NCI-H2029 (cell line): ENCODE data around the gene NRK.
"Not testable (repeated sequence)": the region's sequence is repeated elsewhere in the genome, so short reads cannot be mapped to it uniquely, and the experiment has no call there.

Source experiments
- DNase-seq: peaks from one replicate; lab custom pipeline; 2025; lab: John Stamatoyannopoulos, UW

Gene NRK

DNA sequence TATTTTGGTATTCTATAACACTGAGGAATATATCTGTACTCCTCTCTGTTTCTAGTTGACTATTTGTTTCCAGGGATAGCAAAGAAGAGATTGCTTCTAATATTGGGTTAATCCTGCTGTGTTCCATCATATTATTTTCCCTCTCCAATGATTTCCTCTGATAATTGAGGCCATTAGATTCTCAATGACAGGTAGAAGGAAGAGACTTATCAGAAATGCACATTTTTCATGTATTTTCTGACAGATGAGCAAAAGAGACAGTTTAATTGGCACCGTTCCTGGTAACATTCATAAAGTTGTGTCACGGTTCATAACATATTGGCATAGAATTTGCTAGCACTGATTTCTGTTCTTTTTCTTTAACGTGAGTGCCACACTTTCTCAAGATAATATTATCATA, 58.2 kb downstream of the NRK start:
- no peak for DNase-seq

DNA sequence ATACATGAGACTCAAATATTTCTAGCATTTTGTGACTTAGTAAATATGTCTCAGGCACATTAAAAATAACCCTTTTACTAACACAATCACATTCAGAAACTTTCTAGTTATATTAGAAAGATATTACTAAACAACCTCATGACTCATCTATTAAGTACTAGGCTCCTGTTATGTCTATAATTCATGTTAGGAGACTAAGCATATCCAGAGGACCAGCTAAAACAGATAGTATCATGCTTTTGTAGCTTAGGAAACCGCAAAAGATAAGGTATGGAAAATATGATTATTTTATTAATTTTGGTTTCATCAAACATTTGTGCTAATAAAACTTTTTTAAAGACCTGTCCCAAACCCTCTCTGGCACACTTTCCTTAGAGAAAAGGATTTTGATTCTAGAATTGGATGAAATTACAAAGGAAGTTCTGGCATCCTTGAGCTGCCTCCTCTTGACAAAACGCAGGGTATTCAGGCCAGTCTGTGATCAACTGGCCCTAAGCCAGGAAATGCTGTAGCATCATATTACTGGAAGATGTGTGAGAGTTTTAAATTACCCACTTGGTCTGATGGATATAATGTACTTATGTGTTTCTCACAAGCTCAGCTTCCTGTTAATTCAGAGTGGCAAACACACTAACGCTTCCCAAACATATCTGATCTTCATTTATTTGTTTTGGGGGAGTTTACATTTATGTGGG, 60.4 kb downstream of the NRK start:
- DNase-seq = peak; percentile 12

DNA sequence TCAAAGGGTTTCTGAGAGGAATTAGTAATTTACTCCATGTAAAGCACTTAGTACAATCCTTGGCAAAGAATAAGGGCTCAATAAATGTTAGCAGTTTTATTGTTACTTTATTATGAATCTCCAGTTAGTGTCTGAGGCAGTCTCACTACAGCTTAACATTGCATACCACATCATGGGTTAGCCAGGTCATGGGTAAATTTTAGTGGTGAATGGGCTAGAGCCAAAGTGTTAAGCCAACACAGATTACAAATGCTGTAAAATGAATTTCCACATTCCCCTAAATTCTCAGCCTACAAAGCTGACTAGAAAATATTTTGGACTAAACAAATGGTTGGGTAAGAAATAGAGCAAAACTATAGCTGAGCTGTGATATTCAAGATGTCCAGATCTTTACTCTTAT, 72.4 kb downstream of the NRK start:
- DNase-seq = no peak

DNA sequence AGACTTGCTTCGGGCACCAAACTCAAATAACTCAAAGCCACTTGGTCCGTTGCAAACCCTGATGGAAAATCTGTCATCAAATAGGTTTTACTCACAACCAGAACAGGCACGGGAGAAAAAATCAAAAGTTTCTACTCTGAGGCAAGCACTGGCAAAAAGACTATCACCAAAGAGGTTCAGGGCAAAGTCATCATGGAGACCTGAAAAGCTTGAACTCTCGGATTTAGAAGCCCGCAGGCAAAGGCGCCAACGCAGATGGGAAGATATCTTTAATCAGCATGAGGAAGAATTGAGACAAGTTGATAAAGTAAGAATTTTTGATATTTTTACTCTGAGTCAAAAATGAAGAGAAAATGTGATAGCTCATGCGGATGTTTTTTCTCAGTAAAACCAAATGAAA, 87.2 kb downstream of the NRK start:
- no peak for DNase-seq

DNA sequence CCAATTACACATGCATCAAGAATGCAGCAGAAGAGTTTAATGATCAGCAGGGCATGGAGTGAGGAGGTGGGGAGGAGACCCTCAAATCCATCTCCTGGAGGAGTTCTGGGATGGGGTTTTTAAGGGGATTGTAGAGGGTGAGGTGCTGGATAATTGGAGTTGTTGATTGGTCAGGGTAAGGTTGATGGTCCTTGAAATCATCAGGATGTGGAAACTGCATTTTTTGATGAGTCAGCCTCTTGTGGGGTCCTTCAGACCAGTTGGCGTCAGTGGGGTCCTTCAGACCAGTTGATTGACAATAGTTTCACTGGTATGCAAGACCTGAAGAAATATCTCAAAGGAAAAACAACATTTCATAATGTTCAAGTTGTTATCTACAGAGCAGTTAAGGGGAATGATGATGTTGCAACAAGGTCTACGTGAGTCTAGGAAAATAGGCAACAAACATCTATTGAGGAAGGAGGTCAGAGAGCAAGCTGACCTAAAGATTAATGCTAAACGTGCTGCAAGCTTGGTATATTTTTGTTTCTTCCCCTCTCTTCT, 88.3 kb downstream of the NRK start:
- no peak for DNase-seq

DNA sequence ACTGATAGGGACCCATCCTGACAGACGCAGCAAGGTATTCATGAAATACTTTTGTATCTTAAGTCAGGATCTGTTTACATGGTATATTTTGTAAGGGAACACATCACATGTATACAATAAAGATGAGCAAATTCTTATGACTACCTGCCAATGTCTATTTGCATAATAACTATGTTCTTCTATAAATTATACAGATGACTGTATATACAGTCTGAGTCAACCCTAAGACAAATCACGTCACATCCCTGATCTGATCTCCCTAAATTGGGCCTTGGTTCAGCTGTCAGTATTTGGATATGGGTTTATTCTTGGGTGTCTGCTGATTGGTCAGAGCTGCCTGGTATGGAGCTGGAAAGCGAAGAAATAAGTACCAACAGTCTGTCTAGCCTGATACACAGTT, 122.9 kb downstream of the NRK start:
- no peak for DNase-seq

DNA sequence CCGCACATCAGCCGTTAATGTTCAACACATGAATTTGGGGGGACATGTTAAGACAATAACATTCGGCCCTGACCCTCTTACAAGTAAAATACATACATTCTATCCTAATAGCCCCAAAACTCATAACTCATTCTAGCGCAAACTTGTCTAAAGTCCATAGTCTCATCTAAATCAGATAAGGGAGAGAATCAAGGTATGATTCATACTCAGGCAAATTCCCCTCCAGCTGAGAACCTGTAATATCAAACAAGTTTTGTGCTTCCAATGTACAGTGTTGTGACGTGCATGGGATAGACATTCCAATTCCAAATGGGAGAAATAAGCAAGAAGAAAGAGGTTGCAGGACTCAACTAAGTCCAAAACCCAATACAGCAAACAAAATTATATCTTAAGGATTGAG, 147.1 kb downstream of the NRK start:
- no peak for DNase-seq

DNA sequence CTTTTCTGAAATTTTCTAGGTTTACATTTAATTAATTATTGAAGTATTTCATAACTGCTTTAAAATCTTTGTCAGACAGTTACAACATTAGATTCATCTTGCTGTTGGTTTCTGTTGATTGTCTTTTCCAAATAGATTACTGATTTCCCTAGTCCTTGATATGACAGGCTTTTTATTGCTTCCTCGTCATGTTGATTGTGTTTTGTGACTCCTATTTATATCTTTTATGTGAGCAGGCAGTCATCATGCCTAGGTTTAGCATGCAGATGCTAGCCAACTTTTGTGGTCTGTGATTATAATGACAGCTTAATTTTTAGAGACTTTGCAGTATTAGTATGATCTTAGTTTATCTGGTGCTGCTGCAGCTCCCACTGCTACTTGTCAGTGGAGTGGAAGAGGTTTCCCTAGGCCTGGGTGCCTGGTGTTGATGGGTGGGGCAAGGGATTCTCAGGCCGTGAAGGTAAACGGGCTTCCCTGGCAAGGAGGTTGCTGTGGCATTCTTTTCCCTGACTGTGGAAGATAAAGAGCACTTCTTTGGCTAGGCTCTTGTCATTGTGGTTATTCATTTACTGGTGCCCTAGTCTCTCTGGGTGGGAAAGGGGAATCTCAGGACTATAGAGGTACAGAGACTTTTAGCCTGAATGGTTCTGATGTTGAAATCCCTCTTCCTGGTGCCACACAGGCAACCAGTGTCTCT, 150.5 kb downstream of the NRK start:
- no peak for DNase-seq

DNA sequence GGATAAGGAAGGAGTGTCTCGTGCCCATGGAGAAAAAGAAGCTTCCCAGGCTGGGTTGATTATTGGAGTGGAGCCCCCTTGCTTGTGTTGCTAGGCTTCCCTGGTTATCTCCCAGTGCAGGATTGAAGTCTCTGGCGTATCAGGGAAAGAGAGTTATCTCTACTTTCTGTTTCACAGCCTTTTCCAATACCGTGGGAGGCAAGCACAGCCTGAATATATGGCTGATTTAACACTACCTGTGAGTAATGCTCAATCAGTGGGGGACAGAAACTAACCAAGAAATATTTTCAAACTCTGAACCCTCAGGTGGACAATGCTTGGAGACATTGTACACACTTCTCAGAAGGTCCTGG, 151.0 kb downstream of the NRK start:
- DNase-seq = no peak

DNA sequence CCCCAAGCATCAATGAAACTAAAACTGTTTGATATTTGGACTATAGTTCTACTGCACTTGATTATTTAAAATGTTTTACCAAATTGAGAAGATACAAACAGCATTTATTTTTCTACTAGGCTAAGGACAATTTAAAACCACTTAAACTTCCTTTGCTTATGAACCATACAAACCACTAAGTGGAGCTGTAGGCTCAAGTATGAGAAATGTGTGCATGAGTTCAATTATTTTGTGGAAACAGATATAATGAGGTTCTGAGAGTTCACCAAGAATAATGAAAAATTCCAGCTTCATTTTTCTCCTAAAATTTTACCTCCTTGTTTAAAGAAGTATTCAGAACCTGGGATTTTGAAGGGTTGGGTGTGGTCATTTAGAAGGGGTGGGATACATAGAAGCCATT, 153.0 kb downstream of the NRK start:
- DNase-seq = no peak

DNA sequence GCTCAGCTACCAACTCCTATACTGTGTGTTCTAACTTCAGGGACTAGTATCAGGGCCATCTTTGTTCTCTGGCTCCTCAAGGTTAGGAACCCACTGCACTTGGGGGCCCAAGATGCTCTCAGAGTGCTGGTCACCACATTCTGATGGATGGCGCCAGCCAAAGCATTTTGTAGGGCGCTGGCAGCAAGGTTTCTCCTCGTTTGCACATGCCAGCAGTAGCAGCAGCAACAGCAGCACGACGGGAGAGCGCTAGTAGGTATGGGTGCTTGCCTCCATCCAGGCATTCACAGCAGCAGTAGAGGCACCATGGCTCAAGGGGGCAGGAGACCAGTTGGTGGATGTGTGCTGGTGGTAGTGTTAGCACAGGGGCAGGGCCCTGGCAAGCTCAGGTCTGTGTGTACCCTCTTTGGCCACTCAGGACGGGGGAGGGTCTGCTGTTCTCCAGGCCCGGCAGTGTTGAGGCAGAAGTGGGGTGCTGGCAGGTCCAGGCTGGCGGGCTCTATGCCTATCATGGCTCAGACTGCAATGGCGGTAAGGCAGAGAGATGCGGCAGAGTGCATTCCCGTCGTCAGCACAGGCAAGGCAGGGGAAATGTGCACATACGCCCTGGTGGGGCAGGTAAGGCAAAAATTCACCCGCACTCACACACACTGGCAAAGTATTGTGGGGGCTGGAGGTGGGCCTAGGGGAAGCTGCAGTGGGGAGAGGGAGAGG, 159.6 kb downstream of the NRK start:
- DNase-seq = no peak

DNA sequence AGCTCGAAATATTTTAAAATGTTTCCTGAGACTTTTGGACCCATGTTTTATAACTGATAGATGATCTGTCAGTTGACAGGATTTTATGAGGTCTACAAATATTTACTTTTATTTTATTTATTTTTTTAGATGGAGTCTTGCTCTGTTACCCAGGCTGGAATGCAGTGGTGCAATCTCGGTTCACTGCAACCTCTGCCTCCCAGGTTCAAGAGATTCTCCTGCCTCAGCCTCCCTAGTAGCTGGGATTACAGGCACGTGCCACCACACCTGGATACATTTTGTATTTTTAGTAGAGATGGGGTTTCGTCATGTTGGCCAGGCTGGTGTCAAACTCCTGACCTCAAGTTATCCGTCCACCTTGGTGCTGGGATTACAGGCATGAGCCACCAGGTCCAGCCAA, 166.1 kb downstream of the NRK start:
- not testable (repeated sequence) for DNase-seq

DNA sequence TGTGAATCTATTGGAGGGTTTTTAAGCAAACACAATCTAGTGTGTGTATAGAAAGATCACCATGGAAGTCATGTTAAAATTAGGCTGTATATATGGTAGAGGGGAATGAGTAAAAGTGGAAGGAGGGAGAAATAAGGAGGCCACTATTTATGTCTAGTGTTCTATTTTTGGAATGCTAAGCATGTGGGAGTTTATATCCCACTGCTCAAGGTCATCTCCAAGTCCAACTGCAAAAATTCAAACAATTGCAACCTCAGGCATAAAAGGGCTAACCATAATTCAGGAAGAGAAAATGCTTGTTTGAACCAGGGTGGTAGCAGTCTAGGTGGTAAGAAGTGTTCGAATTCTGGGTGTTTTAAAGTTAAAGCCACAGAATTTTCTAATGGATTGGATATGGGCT, 177.0 kb downstream of the NRK start:
- DNase-seq = no peak

DNA sequence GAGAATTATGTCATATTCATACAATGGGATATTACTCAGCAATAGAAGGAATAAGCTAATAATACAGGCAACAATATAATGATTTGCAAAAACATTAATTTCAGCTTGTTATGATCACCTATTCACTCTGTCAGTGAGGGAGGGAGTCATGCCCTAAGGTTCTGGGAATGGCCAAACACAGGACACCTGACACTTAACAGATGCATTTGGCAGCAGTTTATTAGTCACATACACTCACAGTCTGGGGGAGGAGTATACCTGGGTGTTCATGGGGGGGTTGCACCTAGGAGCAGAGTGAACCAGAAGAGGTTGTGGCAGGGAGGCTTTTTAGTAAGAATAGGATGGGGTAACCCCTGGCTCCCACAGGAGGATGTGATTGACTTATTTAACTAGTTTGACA, 177.9 kb downstream of the NRK start:
- no peak for DNase-seq

DNA sequence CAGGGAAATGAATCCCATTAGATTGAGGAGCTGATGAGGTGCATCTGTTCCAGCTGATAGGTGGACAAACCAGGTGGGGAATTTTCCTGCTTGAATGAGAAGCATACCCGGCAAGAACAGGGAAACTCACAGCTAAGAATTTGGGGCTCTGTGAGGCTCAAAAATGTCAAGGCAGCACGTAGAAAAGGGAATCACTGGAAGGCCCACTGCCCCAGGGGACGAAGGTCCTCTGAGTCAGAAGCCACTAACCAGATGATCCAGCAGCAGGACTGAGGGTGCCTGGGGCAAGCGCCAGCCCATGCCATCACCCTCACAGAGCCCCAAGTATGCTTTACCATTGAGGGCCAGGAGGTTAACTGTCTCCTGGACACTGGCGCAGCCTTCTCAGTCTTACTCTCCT, 178.3 kb downstream of the NRK start:
- DNase-seq = not testable (repeated sequence)

DNA sequence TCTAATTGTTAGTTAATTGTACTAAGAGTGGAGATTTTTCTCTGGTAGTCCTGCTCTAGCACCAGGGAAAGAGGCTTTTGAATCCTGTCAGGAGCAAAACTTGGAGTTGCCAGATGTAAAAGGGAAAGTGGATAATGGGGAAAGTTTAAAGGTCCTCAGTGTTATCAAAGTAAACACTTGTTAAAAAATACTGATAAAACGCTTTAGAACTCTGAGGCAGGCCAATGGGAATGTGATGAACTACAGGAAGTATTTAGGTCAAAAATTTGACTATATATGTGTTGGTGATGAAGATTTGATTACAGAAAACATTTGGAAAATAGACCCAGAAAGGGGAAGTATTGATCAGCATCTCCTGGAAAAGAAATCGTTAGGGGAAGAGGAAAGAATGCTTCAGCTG, 183.3 kb downstream of the NRK start:
- DNase-seq = no peak

DNA sequence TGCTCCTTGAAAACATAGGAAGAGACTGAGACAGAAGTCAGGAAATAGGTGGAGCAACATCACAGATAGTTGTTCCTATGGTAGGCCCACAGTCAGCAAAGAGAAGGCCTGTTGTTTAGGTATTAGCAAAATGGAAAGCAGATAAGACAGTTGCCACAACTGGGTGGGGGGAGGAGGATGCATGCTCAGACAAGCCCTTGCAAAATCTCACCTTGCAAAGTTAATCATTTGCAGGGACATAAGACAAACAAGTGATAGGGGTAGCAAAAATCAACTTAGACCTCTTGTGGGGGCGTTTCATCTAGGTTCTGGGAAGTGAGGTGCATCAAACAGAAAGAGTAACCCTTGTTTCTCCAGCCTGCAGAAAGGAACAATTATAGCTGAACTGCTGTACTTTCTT, 185.5 kb downstream of the NRK start:
- no peak for DNase-seq
